ENCODE measurements around the gene SOD1.

- TF ChIP-seq CTCF (IDR thresholded peaks at IDR 0.05 in 4 of 5, conservative IDR thresholded peaks at IDR 0.05 in 1 of 5) (no peak), POLR2A (IDR thresholded peaks at IDR 0.05) (no peak)
These were observed 3.0 kb upstream of the SOD1 start for GRCh38 chr21:31656199-31657095.
